ENCODE data around the gene SMPD3. TPM values are rescaled to one million over a fixed set of nuclear protein-coding genes. Genes with fewer than 3 reads are reported as not detected.

Gene SMPD3
- total and polyA plus RNA-seq, 4 donors = 12.7 to 44.7 (median 29.3) TPM

DNA sequence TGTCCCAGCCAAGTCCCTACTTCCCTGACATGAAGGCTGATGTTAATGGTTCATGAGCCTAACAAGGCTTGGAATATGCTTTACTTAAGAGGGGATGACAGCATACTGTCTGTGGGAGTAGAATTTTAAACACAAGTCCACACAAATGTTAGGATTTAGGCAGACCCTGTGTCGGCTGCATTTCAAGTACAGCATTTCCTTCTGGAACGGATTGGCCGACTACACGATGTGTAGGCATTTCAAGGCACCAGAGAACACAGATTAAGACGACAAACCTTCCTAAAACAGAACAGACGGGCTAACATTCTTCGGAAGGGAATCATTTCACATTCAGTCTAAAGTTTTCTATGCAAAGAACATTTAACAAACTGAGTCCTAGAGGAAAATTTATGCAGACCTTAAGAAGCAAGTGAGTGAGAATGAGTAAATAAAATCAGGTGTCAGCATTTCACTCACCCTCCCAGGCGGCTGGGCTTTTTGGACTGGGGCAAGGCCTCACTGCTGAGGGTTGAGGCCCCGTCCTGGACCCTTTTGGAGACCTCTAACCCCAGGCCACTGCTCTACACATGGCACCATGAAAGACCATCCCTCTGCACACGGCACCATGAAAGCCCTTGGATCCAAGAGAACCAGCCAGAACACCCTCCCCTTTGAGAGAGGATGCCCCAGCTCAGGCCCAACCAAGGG, 67.5 kb downstream of the SMPD3 start:
- peaks cover 44% of the 10 kb centered on the region for H3K4me1 ChIP-seq (ENCODE audit: control insufficient read depth, insufficient read depth, low read length)
- H3K9me3 ChIP-seq (ENCODE audit: control insufficient read depth, insufficient read depth, low read length) = no peaks in the 10 kb centered on the region
- peaks cover 21% of the 10 kb centered on the region for H3K36me3 ChIP-seq (ENCODE audit: control insufficient read depth, insufficient read depth, low read length)
- no peak overlapping the region for H3K4me3 ChIP-seq (ENCODE audit: low read depth, low read length)
- 87% methylated on average over 3 of the region's 10 CpGs for WGBS (ENCODE audit: insufficient coverage)
- no peaks in the 10 kb centered on the region for H3K27me3 ChIP-seq (ENCODE audit: control insufficient read depth, insufficient read depth, low read length)
- DNase-seq (ENCODE audit: low read depth in 4 of 6, low spot score in 6 of 6) = no peak
- H3K27ac ChIP-seq (ENCODE audit: low read depth, low read length) = no peak overlapping the region

GRCh38 chr16:68380348-68380670, 68.0 kb downstream of the SMPD3 start:
- Histone ChIP-seq H3K36me3 (ENCODE audit: control insufficient read depth, insufficient read depth, low read length) (peaks cover 22% of the 10 kb centered on the region), H3K4me3 (ENCODE audit: low read depth, low read length) (no peak overlapping the region), H3K9me3 (ENCODE audit: control insufficient read depth, insufficient read depth, low read length) (no peaks in the 10 kb centered on the region), H3K27me3 (ENCODE audit: control insufficient read depth, insufficient read depth, low read length) (no peaks in the 10 kb centered on the region), H3K27ac (ENCODE audit: low read depth, low read length) (no peak overlapping the region), H3K4me1 (ENCODE audit: control insufficient read depth, insufficient read depth, low read length) (peaks cover 50% of the 10 kb centered on the region)
- DNase-seq (ENCODE audit: low read depth in 4 of 6, low spot score in 6 of 6) = no peak
- 96% methylated on average over 5 of the region's 5 CpGs for WGBS (ENCODE audit: insufficient coverage)

DNA sequence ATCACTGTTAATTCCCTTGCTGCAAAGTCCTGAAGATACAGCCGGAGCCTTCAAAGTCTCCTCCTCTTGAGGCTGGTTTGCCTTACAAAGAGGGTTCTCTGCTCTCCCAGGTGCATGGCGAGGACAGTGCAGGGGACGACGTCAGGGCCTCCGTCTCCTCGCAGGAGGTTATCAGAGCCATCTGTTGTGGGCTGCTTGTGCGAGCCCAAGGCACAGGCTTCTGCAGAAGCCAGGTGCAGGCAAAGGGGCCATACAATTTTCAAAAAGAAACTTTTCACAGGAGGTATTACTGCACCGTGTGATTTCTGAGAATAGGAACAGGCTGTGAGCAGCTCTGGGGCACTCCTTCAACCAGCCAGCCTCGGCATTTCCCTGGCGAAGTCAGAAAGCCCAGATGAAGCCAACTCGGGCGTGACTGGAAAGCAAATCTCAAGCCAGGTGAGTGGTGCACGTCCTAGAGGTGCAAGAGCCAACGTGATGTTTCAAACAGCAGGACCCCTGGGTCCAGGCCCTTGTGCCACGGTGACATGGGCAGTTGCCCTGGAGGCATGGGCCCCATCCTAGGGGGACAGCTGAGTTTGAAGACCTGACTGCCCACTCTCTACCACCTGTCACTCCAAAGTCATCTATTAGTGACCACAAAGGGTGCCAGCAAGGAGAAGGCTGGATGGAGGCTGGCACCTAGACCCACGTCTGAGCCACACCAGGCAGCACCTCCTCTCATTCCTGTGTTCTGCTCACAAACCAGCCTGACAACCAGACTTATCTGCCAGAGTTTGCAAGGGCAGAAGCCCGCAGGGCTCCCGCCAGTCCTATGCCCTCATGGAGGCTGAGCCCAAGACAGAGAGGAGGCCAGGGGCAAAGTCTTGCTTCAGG, 68.6 kb downstream of the SMPD3 start:
- WGBS (ENCODE audit: insufficient coverage) = 85% methylated on average over 18 of the region's 18 CpGs
- Histone ChIP-seq H3K4me3 (ENCODE audit: low read depth, low read length) (no peak overlapping the region), H3K36me3 (ENCODE audit: control insufficient read depth, insufficient read depth, low read length) (peaks cover 25% of the 10 kb centered on the region), H3K27ac (ENCODE audit: low read depth, low read length) (no peak overlapping the region), H3K27me3 (ENCODE audit: control insufficient read depth, insufficient read depth, low read length) (no peaks in the 10 kb centered on the region), H3K9me3 (ENCODE audit: control insufficient read depth, insufficient read depth, low read length) (no peaks in the 10 kb centered on the region), H3K4me1 (ENCODE audit: control insufficient read depth, insufficient read depth, low read length) (peaks cover 55% of the 10 kb centered on the region)
- no peak for DNase-seq (ENCODE audit: low read depth in 4 of 6, low spot score in 6 of 6)

GRCh38 chr16:68378436-68379415, 69.6 kb downstream of the SMPD3 start:
- Histone ChIP-seq H3K4me3 (ENCODE audit: low read depth, low read length) (no peak overlapping the region), H3K4me1 (ENCODE audit: control insufficient read depth, insufficient read depth, low read length) (peaks cover 57% of the 10 kb centered on the region), H3K9me3 (ENCODE audit: control insufficient read depth, insufficient read depth, low read length) (no peaks in the 10 kb centered on the region), H3K36me3 (ENCODE audit: control insufficient read depth, insufficient read depth, low read length) (peaks cover 33% of the 10 kb centered on the region), H3K27me3 (ENCODE audit: control insufficient read depth, insufficient read depth, low read length) (no peaks in the 10 kb centered on the region), H3K27ac (ENCODE audit: low read depth, low read length) (no peak overlapping the region)
- no peak for DNase-seq (ENCODE audit: low read depth in 4 of 6, low spot score in 6 of 6)
- WGBS (ENCODE audit: insufficient coverage) = 80% methylated on average over 11 of the region's 13 CpGs

DNA sequence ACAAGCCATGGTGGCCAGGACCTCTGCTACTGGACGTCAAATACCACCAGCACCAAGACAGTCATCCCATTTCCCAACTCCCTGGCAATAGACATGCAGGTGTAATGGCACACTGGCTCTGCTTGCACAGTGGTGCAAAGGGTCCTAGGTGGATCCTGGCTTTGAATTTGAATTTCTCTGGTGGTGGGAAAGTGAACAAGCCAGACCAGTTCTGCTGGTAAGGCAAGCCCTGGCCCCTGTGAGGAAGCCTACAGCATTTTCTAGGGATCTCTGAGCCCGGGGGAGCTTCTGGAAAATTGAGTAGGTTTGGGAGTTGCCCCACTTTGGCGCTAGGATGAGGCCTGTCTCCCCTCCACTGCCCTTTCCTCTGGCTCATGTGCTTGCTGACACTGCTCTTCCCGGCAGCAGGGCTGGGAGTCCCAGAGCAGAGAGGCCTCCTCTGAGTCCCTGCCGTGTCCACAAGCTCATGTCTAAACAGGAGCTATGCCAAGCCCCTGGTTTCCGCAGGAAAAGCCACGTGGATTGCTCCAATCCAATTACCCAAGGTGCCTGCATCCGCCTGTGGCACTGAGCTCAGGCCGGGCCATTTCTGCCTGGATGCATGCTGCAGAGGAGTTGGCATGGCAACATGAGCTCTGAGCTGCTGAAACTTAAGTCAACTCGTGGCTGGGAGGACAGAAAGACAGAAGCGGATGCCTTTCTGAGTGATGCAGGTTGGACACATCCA, 70.5 kb downstream of the SMPD3 start:
- peak in 3 of 6 donors; percentile 32 to 78 (median 59) for DNase-seq (ENCODE audit: low read depth in 4 of 6, low spot score in 6 of 6)
- Histone ChIP-seq H3K36me3 (ENCODE audit: control insufficient read depth, insufficient read depth, low read length) (peaks cover 35% of the 10 kb centered on the region), H3K9me3 (ENCODE audit: control insufficient read depth, insufficient read depth, low read length) (no peaks in the 10 kb centered on the region), H3K4me3 (ENCODE audit: low read depth, low read length) (no peak overlapping the region), H3K27me3 (ENCODE audit: control insufficient read depth, insufficient read depth, low read length) (no peaks in the 10 kb centered on the region), H3K27ac (ENCODE audit: low read depth, low read length) (no peak overlapping the region), H3K4me1 (ENCODE audit: control insufficient read depth, insufficient read depth, low read length) (peaks cover 57% of the 10 kb centered on the region)
- 35% methylated on average over 11 of the region's 11 CpGs for WGBS (ENCODE audit: insufficient coverage)

- DNase-seq (ENCODE audit: low read depth in 4 of 6, low spot score in 6 of 6) = no peak
- Histone ChIP-seq H3K4me3 (ENCODE audit: low read depth, low read length) (no peak overlapping the region), H3K27ac (ENCODE audit: low read depth, low read length) (no peak overlapping the region), H3K9me3 (ENCODE audit: control insufficient read depth, insufficient read depth, low read length) (no peaks in the 10 kb centered on the region), H3K27me3 (ENCODE audit: control insufficient read depth, insufficient read depth, low read length) (no peaks in the 10 kb centered on the region), H3K4me1 (ENCODE audit: control insufficient read depth, insufficient read depth, low read length) (peaks cover 57% of the 10 kb centered on the region), H3K36me3 (ENCODE audit: control insufficient read depth, insufficient read depth, low read length) (peaks cover 35% of the 10 kb centered on the region)
- 78% methylated on average over 7 of the region's 7 CpGs for WGBS (ENCODE audit: insufficient coverage)
Measured at GRCh38 chr16:68377221-68377620, 71.1 kb downstream of the SMPD3 start.

GRCh38 chr16:68376590-68376989, 71.7 kb downstream of the SMPD3 start:
- no peak overlapping the region for H3K4me3 ChIP-seq (ENCODE audit: low read depth, low read length)
- H3K4me1 ChIP-seq (ENCODE audit: control insufficient read depth, insufficient read depth, low read length) = peaks cover 57% of the 10 kb centered on the region
- H3K27me3 ChIP-seq (ENCODE audit: control insufficient read depth, insufficient read depth, low read length) = no peaks in the 10 kb centered on the region
- H3K36me3 ChIP-seq (ENCODE audit: control insufficient read depth, insufficient read depth, low read length) = peaks cover 38% of the 10 kb centered on the region
- no peak overlapping the region for H3K27ac ChIP-seq (ENCODE audit: low read depth, low read length)
- DNase-seq (ENCODE audit: low read depth in 4 of 6, low spot score in 6 of 6) = no peak
- no peaks in the 10 kb centered on the region for H3K9me3 ChIP-seq (ENCODE audit: control insufficient read depth, insufficient read depth, low read length)
- 91% methylated on average over 6 of the region's 6 CpGs for WGBS (ENCODE audit: insufficient coverage)

DNA sequence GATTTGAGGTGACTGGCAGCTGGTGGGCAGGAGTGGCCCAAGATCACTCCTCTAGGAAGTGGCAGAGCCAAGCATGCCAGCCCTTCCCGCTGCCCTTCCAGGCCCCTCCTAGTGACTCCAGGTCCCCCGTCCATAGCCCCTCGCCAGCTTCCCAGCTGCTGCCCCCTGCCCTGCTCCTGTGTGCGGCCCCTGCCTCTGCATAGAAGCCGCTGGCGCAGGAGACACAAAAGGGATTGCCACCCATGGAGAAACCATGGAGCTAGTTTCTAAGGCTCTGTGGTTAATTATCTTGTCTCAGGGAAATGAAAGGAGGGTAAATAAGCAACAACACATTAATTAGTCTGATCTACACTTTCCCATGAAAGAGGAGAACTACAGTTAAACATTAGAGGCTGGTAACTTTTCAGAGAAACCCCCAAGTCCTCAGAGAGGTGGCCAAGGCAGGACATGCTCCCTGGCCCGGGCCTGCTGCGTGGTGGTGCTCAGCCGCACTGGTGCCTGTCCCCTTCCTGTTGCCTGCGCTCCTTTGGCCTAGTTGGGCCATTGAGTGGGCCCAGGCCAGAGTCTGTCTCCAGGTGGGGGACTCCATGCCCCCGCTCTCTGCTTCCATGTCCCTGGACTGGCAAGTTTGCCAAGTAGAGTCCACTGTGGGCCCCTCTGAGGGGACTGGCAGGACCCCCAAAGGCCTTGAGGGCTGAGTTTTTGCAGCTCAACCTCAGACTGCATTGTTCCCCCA, 72.3 kb downstream of the SMPD3 start:
- H3K36me3 ChIP-seq (ENCODE audit: control insufficient read depth, insufficient read depth, low read length) = peaks cover 42% of the 10 kb centered on the region
- DNase-seq (ENCODE audit: low read depth in 4 of 6, low spot score in 6 of 6) = peak in 1 of 6 donors; percentile 53
- peaks cover 57% of the 10 kb centered on the region for H3K4me1 ChIP-seq (ENCODE audit: control insufficient read depth, insufficient read depth, low read length)
- H3K9me3 ChIP-seq (ENCODE audit: control insufficient read depth, insufficient read depth, low read length) = no peaks in the 10 kb centered on the region
- H3K27ac ChIP-seq (ENCODE audit: low read depth, low read length) = no peak overlapping the region
- no peaks in the 10 kb centered on the region for H3K27me3 ChIP-seq (ENCODE audit: control insufficient read depth, insufficient read depth, low read length)
- 46% methylated on average over 9 of the region's 11 CpGs for WGBS (ENCODE audit: insufficient coverage)
- no peak overlapping the region for H3K4me3 ChIP-seq (ENCODE audit: low read depth, low read length)
